Keratinocyte (primary cell): ENCODE data around the gene GAREM1. TPM values are rescaled to one million over a fixed set of nuclear protein-coding genes. Genes with fewer than 3 reads are reported as not detected.

Experiments
- DNase-seq: peaks from one replicate; pipeline ENCODE4 v3.0.0-alpha.2; 2011; ENCODE audit warnings: low read depth, missing footprints, low spot score
- FAIRE-seq: peaks from 2 replicates; lab custom pipeline; 2011; peaks lifted over from hg19 to GRCh38; lab: Jason Lieb, UNC
- H2AFZ ChIP-seq: 2 replicates; pipeline ENCODE4 v1.6.0; 2012; ENCODE audit warnings: low read length, control low read depth, inconsistent platforms; ENCODE audit not compliant: control insufficient read depth
- H3K27ac ChIP-seq: 2 replicates; pipeline ENCODE4 v1.5.1; 2011; ENCODE audit warnings: low read length; ENCODE audit not compliant: control insufficient read depth, insufficient read depth
- H3K27me3 ChIP-seq: 3 replicates; pipeline ENCODE4 v1.6.0; 2011; ENCODE audit warnings: low read length; ENCODE audit not compliant: control insufficient read depth, insufficient read depth; ENCODE audit errors: extremely low read depth
- H3K36me3 ChIP-seq, 2 experiments: 2 replicates in 1 of 2; 3 replicates in 1 of 2; pipeline ENCODE4 v1.5.1; 2011; ENCODE audit warnings: low read length in 2 of 2, mild to moderate bottlenecking in 1 of 2; ENCODE audit not compliant: control insufficient read depth in 2 of 2, insufficient read depth in 2 of 2; ENCODE audit errors: extremely low read depth in 1 of 2
- H3K4me1 ChIP-seq: 3 replicates; pipeline ENCODE4 v1.5.1; 2011; ENCODE audit warnings: low read length; ENCODE audit not compliant: control insufficient read depth, insufficient read depth; ENCODE audit errors: extremely low read depth
- H3K4me2 ChIP-seq: 3 replicates; pipeline ENCODE4 v1.6.0; 2011; ENCODE audit warnings: low read depth, low read length; ENCODE audit not compliant: control insufficient read depth, insufficient read depth; ENCODE audit errors: extremely low read depth
- H3K4me3 ChIP-seq, 3 experiments: fragments of 200-600 bp in 1 of 3; sonication (generic) in 1 of 3; 2 replicates in 2 of 3; 3 replicates in 1 of 3; pipeline ENCODE4 v1.5.1; 2011 to 2016; ENCODE audit warnings: low read length in 3 of 3, mild to moderate bottlenecking in 3 of 3, control low read depth in 2 of 3, inconsistent platforms in 1 of 3, low read depth in 1 of 3, mixed read lengths in 1 of 3, mixed run types in 1 of 3, moderate library complexity in 1 of 3; ENCODE audit not compliant: control insufficient read depth in 2 of 3, insufficient read depth in 2 of 3; ENCODE audit errors: extremely low read depth in 1 of 3
- H3K79me2 ChIP-seq: 2 replicates; pipeline ENCODE4 v1.6.0; 2012; ENCODE audit warnings: low read length; ENCODE audit not compliant: control insufficient read depth, insufficient read depth
- H3K9ac ChIP-seq: 3 replicates; pipeline ENCODE4 v1.6.0; 2011; ENCODE audit warnings: low read length; ENCODE audit not compliant: control insufficient read depth, insufficient read depth; ENCODE audit errors: extremely low read depth
- H3K9me1 ChIP-seq: 3 replicates; pipeline ENCODE4 v1.6.0; 2011; ENCODE audit warnings: low read length; ENCODE audit not compliant: control insufficient read depth, insufficient read depth; ENCODE audit errors: extremely low read depth
- H3K9me3 ChIP-seq: 2 replicates; pipeline ENCODE4 v1.5.1; 2012; ENCODE audit warnings: low read depth, low read length; ENCODE audit not compliant: control insufficient read depth
- H4K20me1 ChIP-seq: 3 replicates; pipeline ENCODE4 v1.6.0; 2011; ENCODE audit warnings: low read length; ENCODE audit not compliant: control insufficient read depth, insufficient read depth; ENCODE audit errors: extremely low read depth
- CTCF ChIP-seq, 3 experiments: IDR thresholded peaks in 1 of 3; conservative IDR thresholded peaks in 1 of 3; optimal IDR thresholded peaks in 1 of 3; 2 replicates in 2 of 3; 3 replicates in 1 of 3; pipeline versions ENCODE3 to v1.5.1; 2011; ENCODE audit warnings: low read length in 3 of 3, mild to moderate bottlenecking in 3 of 3, moderate library complexity in 2 of 3, control low read depth in 1 of 3, inconsistent platforms in 1 of 3; ENCODE audit not compliant: insufficient read depth in 2 of 3; ENCODE audit errors: extremely low read depth in 1 of 3
- EZH2 ChIP-seq: IDR thresholded peaks from one replicate; pipeline ENCODE4 v1.6.1; 2012; ENCODE audit warnings: inconsistent platforms, mild to moderate bottlenecking, low read length, moderate library complexity
- dilution Hi-C: fragments of 300-500 bp; cut with MboI; formaldehyde crosslinking; loops from one replicate; pipeline ENCODE4 v1.7.0; 2020; ENCODE audit warnings: low sequenced_read_pairs; ENCODE audit not compliant: extremely low pct_ligation_motif_present
- polyA plus RNA-seq, 5 experiments: library from polyadenylated mRNA; depleted of rRNA in 3 of 5; stranded (reverse) in 3 of 5; stranded (forward) in 1 of 5; unstranded in 1 of 5; fragments of >200 nt; gene quantifications; 1 replicate in 1 of 5; 2 replicates in 3 of 5; 3 replicates in 1 of 5; pipeline versions ENCODE4 v1.2.1 to v1.2.3, GENCODE V29; 2011 to 2012; ENCODE audit warnings: missing spikeins in 2 of 5, low read depth in 1 of 5, low replicate concordance in 1 of 5

Gene GAREM1
- polyA plus RNA-seq, 1 donor (not counting 4 experiments of a cell fraction or from before 2014, with no cell fraction given) = 3.8 TPM

- Histone ChIP-seq H3K9me1 (no peaks in the 10 kb centered on the region), H3K4me3 (no peak overlapping the region), H3K27ac (no peak overlapping the region), H3K36me3 (no peaks in the 10 kb centered on the region), H2AFZ (no peak overlapping the region), H3K9me3 (no peaks in the 10 kb centered on the region), H3K9ac (no peak overlapping the region), H4K20me1 (no peaks in the 10 kb centered on the region), H3K79me2 (no peaks in the 10 kb centered on the region), H3K4me1 (no peaks in the 10 kb centered on the region), H3K4me2 (no peak overlapping the region), H3K27me3 (no peaks in the 10 kb centered on the region)
- TF ChIP-seq EZH2 (no peak), CTCF (optimal IDR thresholded peaks at IDR 0.05 in 1 of 3, IDR thresholded peaks at IDR 0.05 in 1 of 3, conservative IDR thresholded peaks at IDR 0.05 in 1 of 3; ENCODE audit: extremely low read depth in 1 of 3, insufficient read depth in 2 of 3, low read length in 3 of 3) (no peak)
- no peak for FAIRE-seq
- dilution Hi-C loops = no loop called here
- DNase-seq = no peak
Observed at GRCh38 chr18:32249147-32249929, 221.3 kb downstream of the GAREM1 start.

DNA sequence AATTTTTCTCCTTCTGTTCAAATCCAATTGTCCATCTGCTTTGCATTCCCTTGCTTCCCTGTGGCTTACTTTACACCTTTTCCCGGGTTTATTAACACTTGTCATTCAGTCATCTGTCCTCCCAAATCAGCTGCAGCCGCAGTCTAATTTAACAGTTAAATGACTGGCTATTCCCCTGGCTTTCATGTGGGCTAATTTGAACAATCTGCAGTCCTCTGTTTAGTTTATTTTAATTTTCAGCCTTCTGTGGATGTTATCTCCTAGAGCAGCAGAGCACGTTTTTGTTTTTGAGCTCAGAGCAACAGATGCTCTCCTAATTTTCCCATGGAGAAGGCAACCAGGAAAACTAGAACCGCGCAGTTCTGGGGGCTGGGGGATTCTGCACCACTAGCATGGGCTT, 225.8 kb downstream of the GAREM1 start:
- no peaks in the 10 kb centered on the region for H3K9me1 ChIP-seq
- dilution Hi-C loops = no loop called here
- no peak overlapping the region for H3K27ac ChIP-seq
- H4K20me1 ChIP-seq = no peaks in the 10 kb centered on the region
- DNase-seq = no peak
- H3K9ac ChIP-seq = no peak overlapping the region
- H2AFZ ChIP-seq = no peak overlapping the region
- no peaks in the 10 kb centered on the region for H3K9me3 ChIP-seq
- H3K79me2 ChIP-seq = no peaks in the 10 kb centered on the region
- H3K4me1 ChIP-seq = no peaks in the 10 kb centered on the region
- H3K36me3 ChIP-seq = no peaks in the 10 kb centered on the region
- H3K4me3 ChIP-seq = no peak overlapping the region
- H3K27me3 ChIP-seq = no peaks in the 10 kb centered on the region
- TF ChIP-seq CTCF (optimal IDR thresholded peaks at IDR 0.05 in 1 of 3, IDR thresholded peaks at IDR 0.05 in 1 of 3, conservative IDR thresholded peaks at IDR 0.05 in 1 of 3; ENCODE audit: extremely low read depth in 1 of 3, insufficient read depth in 2 of 3, low read length in 3 of 3) (no peak), EZH2 (no peak)
- no peak for FAIRE-seq
- H3K4me2 ChIP-seq = no peak overlapping the region
